Measurements from ENCODE around the gene TMSB10.

DNA sequence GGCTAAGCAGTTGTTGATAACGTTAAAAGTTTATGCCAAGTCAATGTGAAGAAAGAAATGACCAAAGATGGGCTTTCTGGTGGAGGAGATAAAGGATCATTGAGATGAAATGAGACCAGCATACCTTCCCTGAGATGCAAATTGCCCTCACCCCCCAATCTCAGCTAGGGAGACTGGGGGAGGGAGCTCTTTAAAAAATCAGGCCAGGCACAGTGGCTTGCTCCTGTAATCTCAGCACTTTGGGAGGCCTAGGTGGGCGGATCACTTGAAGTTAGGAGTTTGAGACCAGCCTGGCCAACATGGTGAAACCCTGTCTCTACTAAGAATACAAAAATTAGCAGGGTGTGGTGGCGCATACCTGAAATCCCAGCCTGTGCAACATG is 34.6 kb downstream of the TMSB10 start:
- TF ChIP-seq, protein P1, sequence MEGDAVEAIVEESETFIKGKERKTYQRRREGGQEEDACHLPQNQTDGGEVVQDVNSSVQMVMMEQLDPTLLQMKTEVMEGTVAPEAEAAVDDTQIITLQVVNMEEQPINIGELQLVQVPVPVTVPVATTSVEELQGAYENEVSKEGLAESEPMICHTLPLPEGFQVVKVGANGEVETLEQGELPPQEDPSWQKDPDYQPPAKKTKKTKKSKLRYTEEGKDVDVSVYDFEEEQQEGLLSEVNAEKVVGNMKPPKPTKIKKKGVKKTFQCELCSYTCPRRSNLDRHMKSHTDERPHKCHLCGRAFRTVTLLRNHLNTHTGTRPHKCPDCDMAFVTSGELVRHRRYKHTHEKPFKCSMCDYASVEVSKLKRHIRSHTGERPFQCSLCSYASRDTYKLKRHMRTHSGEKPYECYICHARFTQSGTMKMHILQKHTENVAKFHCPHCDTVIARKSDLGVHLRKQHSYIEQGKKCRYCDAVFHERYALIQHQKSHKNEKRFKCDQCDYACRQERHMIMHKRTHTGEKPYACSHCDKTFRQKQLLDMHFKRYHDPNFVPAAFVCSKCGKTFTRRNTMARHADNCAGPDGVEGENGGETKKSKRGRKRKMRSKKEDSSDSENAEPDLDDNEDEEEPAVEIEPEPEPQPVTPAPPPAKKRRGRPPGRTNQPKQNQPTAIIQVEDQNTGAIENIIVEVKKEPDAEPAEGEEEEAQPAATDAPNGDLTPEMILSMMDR (IDR thresholded peaks at IDR 0.05) = no peak
- TF ChIP-seq EZH2 (IDR thresholded peaks at IDR 0.05; ENCODE audit: borderline replicate concordance, insufficient read depth, low read depth, low read length, poor library complexity, severe bottlenecking) = no peak

All from B cell (primary cell).